Activated CD4-positive, alpha-beta T cell treated with anti-CD3 and anti-CD28 coated beads, Interleukin-2, Interleukin-4, amounts not matched to agents 100 ng/mL and 50 ng/mL, durations not matched to agents 16 hours and 8 hours (primary cell): ENCODE results near the gene OSBPL1A.

Experiments used
- DNase-seq: peaks from one replicate; pipeline ENCODE4 v3.0.0-alpha.2; 2020; ENCODE audit warnings: low spot score

Gene OSBPL1A

DNA sequence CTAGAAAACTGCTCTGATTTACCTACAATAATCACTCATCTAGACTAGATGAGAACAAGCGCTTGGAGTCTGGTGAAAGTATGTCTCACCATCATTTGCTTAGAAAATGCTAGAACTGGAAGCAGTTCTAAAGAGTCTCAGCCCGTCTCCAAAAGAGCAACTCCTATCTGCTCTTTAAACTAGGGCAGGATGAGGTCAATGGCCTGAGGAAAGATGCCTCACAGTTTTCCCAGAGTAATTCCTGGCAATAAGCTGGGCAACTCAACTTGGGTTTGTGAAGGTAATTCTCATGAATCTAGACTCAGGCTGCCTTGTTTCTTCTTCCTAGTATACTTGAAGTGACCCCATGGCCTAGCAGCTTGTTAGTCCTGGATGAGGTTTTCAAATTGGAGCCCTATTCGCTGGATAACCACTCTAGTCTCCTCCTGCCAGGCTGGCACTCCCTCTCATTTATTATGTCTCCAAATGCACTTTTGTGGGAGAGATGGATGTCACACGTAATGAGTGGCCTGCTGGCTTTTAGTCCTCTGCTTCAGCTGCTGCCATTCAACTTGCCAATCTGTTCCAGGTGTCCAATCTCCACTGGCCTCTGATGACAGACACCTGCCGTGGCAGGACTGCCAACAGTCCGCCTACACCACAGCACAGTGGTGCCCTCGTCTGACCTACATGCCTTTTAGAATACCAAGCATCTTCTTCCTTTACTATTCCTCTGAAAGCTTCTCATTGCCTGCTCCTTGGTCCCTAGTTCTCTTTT, 177.9 kb downstream of the OSBPL1A start:
- no peak for DNase-seq

DNA sequence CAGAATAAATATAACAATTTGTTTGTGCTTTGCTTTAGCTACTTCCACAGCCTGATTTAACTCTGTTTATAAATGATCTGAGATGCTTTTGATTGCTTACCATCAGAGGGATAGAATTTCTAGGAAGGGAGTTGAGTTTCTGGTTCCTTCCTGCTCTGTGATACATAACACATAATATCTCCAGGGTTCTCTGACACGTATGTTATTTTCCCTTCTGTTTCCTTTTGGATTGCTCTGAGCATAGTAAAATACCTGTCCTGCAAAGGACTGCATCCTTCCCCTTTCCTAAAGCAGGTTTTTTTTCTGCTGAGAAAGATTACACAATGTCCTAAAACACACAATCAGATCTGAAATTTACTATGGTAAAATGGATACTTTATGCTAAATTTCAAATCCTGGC, 182.7 kb downstream of the OSBPL1A start:
- no peak for DNase-seq

DNA sequence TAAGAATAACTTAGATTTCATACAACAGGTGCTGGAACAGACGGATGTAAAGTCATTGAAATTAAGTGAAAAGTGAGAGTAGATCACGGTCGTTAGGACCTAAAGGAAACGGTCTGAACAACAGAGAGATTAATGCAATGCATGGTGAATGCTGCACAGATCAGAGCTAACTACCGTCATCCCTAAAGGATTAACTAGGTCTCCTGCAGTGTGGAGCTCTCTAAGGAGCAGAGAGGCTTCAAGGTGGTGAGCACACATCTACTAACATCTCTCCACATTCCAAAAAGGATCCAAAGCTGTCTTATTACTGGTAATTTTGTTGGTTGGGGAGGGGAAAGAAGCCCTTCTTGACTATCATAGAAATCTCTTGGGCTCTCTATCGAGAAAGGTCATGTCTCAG, 183.5 kb downstream of the OSBPL1A start:
- DNase-seq: no peak

DNA sequence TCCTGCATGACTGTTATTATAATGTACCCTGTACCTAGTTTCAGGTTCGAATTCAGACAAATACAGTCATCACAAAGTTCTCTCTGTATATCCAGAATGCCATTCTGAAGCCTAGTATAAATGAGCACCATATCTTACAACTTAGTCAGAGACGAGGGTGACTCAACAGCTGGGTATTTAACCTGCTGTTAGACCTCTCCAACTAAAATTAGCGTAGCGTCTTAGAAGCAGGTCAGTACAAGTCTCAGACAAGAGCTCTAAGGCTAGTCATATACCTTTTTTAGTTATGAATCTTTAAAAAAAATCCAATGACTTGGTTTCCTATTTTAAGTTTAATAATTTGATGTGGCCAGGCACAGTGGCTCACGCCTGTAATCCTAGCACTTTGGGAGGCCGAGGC, 184.7 kb downstream of the OSBPL1A start:
- no peak for DNase-seq

DNA sequence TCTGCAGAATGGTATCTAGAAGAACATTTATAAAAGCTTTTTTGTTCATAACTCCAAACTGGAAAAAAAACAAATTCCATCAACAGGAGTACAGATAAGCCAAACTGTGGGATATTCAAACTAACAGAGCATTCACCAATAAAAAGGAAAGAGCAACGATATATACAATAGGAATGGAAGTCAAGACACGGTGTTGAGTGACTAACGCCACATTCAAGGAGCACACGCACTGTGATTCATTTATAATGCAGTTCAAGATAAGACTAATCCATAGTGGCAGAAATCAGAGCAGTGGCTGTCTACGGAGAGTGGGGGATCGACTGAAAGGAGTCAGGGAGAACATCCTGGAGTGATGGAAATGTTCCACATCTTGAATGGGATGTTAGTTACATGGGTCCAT, 188.1 kb downstream of the OSBPL1A start:
- DNase-seq: no peak

DNA sequence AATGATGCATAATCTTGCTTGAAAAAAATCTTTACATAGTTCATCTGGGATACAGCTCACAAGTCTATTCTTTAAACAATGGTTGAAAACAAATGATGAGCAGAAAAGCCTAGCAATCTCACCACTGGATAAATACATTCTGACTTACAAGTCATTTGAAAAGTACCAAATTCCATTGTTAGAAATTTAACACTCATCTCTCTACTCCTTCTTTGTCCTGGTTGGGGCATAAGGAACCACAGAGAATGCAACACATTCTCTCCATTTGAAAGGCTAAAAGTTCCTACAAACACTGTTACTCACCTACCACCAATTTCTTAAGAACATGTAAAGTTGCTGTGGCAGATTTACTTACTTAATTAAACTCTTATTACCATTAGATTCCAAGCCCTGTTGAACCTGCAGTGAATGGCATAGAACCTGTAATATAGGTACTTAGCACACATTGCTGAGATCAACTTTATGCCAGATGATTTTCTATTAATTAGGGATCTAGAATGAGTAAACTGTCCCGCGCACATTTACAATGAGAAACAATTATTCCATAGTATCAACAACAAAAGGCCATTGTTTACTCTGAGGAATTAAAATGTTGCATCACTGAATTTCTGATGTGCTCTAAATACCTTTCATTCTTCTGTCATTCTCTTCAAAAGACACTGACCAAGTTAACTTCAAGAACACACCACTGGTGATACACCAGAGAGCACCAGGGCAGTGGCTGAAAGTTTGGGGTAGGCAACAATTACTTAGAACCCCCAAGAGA, 189.2 kb downstream of the OSBPL1A start:
- peak; percentile 15 for DNase-seq

DNA sequence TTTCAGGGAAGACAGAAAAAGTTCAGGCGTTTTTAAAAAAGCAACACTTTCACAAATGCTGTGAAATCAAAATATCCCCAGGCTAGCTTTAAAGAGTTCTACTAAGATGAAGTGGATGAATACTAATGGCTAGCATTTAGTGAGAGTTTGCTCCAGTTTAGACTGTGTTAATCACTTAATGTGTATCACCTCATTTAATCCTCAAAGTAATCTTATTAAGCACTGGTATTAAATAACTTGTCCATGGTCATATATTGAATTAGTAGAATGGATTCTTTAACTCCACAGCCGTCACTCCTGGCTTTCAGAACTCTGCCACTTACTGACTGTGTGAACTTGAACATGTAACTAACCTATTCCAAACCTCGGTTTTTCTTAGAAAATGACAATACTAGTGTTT, 192.7 kb downstream of the OSBPL1A start:
- no peak for DNase-seq

DNA sequence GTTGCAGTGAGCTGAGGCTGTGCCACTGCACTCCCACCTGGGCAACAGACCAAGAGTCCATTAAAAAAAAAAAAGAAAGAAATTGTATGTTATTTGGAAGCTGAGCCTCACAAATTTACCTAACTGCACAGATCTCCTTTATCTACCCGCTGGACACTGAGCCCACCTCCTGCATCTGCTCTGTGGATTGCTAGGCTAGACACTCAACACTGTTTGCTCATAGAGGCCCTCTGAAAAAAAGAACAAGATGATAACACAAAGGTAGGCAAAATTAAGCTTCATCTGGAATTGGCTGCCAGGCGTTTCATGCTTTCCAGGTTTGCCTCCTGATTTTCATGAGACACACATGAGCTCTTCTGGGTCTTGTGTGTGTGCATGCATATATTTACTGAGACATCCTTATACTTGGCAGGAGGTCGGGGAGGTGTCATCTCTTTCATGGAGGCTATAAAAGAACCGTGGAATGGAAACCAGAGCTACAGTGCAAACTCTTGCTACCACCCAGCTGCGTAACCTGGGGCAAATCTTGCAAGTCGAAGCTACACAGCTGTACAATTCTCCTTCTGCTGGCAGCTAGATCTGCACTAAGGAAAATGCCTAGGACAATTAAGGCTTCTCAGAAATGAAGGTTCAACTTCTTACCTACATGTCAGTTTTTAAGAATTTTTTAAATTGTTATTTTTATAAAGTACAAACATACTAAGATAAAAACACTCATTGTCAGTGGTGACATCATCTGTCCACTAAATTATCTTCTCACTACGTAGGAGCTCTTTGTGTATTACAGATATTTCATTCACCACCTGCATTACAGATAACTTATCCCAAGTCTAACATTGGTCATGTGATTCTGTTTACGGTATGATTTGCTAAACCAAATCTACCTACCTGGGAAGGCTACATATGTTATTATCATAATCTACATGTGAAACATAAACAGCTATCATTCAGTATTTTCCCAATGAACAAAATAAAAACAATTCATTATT, 195.6 kb downstream of the OSBPL1A start:
- DNase-seq: no peak

DNA sequence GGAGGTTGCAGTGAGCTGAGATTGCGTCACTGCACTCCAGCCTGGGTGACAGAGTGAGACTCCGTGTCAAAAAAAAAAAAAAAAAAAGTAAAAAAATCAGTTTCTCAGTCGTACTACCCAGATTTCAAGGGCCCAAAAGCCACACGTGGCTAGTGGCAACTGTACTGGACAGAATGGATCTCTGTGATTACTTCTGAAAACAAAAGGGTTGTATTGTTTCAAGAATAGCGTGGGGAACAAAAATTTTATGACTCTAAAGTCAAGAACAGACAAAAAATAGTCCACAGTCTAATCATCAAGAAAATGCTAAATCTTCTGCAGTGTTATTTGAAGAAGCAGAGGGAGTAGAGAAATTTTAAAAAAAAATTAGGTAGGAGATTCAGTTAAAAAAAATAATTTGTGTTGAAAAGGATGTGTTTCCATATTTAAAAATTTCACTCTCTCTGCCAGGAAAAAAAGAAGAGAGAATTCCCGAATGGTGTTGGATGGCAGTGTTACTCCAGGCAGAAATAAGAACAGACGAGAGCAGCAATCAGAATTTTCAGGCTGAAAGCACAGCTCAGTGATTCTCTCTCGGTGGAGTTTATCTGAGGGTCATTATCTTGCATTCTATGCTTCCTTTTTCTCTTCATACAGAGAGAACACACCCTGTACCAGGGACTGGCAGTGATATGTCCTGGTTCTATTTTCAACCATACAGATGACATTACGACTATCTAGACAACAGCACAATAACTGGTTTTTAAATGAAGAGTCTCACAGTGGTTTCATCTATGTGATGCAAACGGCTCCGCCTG, 196.9 kb downstream of the OSBPL1A start:
- no peak for DNase-seq

DNA sequence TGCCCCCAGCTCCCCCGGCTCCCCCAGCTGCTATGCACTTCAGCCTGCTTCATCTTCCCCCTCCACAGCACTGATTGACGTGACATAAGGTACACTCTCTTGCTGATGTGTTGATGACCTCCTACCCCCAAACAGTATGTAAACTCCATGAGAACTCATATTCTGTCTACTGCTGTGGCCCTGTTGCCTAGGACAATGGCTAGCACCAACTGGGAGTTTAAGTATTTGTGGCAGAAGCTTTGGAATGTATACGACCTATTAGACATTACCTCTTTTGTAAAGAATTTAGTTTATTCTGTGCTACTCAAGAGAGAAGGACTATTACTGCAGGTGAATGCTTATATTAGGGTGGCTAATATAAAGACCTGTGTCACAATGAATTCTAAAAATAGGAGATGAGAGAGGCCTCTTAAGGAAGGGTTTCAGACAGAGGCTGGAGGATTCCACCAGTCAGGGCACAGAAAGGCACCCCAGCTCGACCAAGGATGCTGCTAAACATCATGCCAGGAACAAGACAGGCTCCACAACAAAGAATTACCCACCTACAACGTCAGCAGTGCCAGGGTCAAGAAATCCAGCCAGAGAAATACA, 198.2 kb downstream of the OSBPL1A start:
- no peak for DNase-seq

DNA sequence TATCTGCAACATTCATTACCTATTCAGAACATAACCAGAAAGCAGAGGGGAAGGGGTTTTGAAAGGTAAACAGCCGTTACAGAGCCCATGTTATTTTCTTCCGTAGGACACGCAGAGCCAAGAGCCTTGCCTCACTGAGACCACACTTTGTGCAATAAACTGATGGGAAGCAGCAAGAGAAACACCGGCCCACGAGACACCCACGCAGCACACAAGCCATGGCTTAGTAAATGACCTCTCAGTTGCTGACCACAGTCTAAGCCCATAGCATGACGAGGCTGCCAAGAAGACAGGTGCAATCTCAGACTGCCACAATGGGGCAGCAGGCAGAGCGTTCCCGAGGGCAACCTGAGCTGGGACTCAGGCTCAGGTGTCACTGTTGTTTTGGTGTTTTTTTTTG, 199.2 kb downstream of the OSBPL1A start:
- no peak for DNase-seq

DNA sequence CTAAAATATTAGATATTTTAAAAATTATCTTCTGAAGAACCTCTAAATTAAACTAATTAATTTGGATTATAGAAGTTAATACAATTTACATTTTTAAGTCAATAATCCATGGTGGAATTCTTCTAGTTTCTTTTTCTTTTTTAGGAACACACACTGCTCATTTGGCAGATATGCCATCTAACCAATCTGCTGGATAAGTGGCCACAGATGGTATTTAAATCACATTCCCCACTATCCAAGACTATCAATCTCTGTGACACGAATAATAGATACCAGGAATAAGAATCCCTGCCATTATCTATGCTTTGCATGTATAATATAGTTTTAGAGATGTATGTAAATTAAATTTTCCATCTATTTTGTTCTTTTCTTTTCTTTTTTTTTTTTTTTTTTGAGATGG, 200.2 kb downstream of the OSBPL1A start:
- no peak for DNase-seq

DNA sequence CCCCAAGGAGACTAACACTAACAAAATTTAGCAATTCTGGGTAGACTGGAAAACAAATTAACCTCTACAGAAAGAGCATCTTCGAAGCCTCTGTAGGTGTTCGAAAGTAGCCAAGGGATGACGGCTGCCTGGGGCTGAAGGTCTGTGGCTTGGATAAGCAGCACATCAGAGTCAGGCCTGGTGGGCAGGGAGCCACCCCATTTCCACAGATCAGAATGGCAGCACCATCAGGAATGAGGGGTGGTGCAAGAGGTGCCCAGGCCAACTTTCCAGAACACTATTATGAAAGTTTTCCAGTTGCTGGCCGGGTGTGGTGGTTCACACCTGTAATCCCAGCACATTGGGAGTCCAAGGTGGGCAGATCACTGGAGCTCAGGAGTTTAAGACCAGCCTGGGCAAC, 200.9 kb downstream of the OSBPL1A start:
- DNase-seq: no peak

DNA sequence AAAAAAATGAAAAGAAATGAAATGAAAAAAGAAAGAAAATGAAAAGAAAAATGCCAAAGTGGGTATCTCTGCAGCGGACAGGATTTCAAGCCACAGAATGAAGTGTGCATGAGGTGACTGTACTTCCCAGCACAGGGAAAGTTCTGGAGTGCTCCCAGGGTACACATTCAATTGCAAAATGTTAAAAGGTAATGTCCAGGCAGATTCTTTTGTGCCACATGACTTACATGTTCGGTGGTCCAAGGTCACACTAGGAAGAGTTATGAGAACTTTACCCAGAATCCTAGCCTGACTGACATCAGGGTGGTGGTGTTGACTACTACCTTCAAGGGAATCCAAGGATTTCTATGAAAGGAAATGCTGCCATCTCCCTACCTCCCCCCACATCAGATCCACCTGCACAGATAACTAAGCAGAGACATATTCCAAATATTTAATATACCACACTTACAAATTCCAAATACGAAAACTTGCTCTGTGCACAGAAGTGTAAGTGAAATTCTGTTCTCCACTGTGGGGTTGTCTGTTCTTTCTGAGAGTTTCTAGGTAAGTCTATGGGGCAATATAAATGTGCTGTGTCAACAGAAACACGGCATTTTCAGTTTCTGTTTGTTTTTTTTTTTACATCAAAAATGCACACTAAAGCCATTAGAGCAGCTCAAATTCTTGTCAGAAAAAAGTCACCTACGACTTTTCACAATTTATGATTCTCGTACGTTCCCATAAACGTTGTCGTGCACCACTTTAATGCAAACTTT, 202.1 kb downstream of the OSBPL1A start:
- DNase-seq: no peak

DNA sequence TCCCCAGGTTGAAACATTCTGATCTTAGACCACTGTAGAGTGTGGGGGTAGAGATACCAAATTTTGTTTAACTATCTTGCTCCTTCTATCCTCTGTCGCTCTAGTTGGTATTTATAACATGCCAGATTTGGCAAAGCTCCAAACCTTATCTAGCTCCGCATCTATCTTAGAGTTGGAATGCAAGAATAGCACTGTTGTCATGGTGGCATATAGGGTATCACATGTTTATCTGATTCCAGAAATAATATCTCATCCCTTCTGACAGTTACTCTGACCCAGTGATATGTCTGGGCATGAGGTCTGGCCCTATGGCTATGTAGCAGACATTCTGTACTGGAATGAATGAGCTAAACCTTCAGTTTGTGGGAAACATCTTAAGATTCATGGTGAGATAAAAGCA, 207.0 kb downstream of the OSBPL1A start:
- DNase-seq: no peak

DNA sequence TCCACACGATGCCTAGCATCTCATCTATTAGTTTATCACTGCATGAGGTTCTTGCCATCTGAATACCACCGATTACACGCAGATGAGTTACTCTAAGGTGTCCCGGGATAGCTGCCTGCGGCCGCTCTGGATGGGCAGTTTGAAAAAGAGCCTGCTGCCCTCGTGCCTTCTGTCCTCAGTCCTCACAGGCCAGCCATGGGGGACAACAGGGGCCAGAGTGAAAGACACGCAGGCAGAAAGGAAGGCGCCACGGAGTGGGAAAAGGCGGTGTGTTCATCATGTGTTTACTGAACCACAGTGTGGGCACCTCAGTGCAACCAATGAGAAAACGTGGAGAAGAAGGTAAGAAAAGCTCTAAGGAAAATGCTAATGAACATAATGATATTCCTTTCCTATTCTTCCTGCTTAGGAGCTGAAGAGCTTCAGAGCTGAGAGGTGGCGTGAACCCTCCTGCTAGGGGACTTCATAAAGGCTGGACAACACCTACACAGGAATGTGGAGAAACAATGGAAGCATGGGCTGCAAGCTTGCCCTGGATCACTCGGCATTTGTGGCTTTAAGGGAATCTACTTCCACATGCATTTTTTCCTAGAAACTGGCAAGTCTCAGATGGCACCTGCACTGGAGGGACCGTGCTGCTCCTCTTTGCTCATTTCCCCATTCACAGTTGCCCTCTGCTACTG, 207.8 kb downstream of the OSBPL1A start:
- no peak for DNase-seq

DNA sequence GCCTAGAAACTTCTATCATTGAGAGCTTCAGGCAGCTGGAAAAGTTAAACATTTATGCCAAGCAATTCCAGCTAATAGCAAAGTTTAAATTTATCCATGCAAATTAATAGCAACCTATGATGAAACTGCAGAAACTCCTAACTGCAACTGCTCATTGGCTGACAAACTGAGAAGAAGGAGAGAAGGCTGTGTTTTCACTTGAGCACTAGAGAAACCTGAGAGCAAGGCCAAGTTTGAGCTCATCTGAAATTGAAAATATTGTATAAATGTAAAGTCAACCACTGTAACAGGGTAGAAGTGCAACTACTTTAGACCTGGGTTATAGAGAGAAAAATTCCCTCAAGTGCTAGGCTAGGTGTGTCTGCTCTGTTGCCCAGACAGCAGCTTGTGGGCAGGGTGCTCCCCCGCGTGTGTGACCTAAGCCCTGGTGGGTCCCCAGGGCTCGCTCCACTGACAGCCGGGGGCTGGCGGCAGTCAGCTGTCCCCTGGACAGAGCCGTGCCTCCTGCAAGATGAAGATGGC, 208.6 kb downstream of the OSBPL1A start:
- DNase-seq: no peak

DNA sequence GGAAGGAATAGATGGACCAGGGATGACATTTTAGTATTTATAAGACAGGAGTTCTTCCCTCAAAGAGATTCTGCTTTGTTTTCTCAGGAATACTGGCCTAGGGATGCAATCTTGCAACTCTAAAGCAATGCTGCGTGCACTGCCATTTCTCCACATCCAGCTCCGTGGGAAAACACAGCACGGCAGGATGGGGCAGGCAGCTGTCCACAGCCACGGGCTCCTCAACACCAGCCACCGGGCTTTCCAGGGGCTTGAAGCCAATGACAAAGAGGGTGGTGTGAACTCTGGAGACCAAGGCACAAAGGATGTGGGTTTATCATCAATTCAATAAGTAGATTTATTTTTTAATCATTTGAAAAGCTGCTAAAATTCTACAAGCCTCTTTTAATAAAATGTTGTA, 209.5 kb downstream of the OSBPL1A start:
- DNase-seq: no peak

DNA sequence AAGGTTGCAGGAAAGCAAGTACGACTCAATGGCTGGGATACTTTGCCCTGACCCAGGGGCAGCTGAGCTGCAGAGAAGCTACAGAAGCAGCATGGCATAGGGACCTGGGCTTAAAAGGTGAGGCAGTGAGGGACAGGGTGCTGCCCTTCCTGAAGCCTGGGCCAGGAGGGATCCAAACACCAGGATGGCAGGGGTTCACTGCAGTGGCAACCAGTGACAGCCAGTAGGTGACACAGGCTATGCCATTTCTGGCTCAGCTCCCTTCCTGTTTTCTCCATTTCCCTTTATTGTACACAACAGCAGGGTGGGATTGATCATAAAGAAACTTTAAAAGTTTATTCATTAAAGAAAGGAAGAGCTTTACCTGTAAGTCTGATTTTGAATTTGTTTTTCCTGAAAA, 209.9 kb downstream of the OSBPL1A start:
- no peak for DNase-seq

DNA sequence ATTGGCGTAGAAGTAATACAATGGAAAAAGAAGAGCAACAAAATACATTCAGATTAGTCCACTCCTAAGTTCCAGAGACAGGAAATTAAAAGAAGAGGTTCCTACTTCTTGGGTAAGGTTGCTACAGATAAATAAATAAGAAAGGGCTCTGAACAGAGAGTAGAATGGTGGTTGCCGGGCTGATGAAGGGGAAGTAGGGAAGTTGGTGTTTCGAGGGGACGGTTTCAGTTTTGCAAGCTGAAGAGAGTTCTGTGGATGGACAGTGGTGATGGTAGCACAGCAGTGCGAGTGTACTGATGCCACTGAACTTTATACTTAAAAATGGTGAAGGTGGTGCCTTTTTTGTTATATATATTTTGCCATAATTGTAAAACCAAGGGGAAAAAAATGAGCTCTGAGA, 210.6 kb downstream of the OSBPL1A start:
- DNase-seq: no peak
